Measurements from ENCODE around the gene ADAMTS2.

ADAMTS2 gene

GRCh38 chr5:179311091-179311470 lies 34.2 kb downstream of the ADAMTS2 start:
- no peak for DNase-seq (ENCODE audit: low read depth, low spot score)

GRCh38 chr5:179310439-179311090 lies 34.7 kb downstream of the ADAMTS2 start:
- DNase-seq (ENCODE audit: low read depth, low spot score), result no peak

GRCh38 chr5:179309751-179310320 lies 35.4 kb downstream of the ADAMTS2 start:
- no peak for DNase-seq (ENCODE audit: low read depth, low spot score)

GRCh38 chr5:179309383-179309670 lies 35.9 kb downstream of the ADAMTS2 start:
- DNase-seq (ENCODE audit: low read depth, low spot score), result no peak

GRCh38 chr5:179308563-179309382 lies 36.5 kb downstream of the ADAMTS2 start:
- DNase-seq (ENCODE audit: low read depth, low spot score), result no peak

- DNase-seq (ENCODE audit: low read depth, low spot score), result no peak
Observed at GRCh38 chr5:179307931-179308471, 37.3 kb downstream of the ADAMTS2 start.

- DNase-seq (ENCODE audit: low read depth, low spot score), result no peak
Observed at GRCh38 chr5:179307013-179307800, 38.1 kb downstream of the ADAMTS2 start.

- no peak for DNase-seq (ENCODE audit: low read depth, low spot score)
Observed at GRCh38 chr5:179306191-179307012, 38.9 kb downstream of the ADAMTS2 start.

- no peak for DNase-seq (ENCODE audit: low read depth, low spot score)
Observed at GRCh38 chr5:179304871-179305270, 40.4 kb downstream of the ADAMTS2 start.

- no peak for DNase-seq (ENCODE audit: low read depth, low spot score)
Observed at GRCh38 chr5:179304466-179304865, 40.8 kb downstream of the ADAMTS2 start.

- DNase-seq (ENCODE audit: low read depth, low spot score), result no peak
Observed at GRCh38 chr5:179303451-179304200, 41.6 kb downstream of the ADAMTS2 start.

- no peak for DNase-seq (ENCODE audit: low read depth, low spot score)
Observed at GRCh38 chr5:179302499-179303185, 42.6 kb downstream of the ADAMTS2 start.

GRCh38 chr5:179301796-179302195 lies 43.5 kb downstream of the ADAMTS2 start:
- no peak for DNase-seq (ENCODE audit: low read depth, low spot score)

- DNase-seq (ENCODE audit: low read depth, low spot score), result no peak
Observed at GRCh38 chr5:179301376-179301775, 43.9 kb downstream of the ADAMTS2 start.

- no peak for DNase-seq (ENCODE audit: low read depth, low spot score)
Observed at GRCh38 chr5:179300581-179301180, 44.6 kb downstream of the ADAMTS2 start.

GRCh38 chr5:179298181-179298993 lies 46.9 kb downstream of the ADAMTS2 start:
- no peak for DNase-seq (ENCODE audit: low read depth, low spot score)

GRCh38 chr5:179297486-179298180 lies 47.6 kb downstream of the ADAMTS2 start:
- DNase-seq (ENCODE audit: low read depth, low spot score), result no peak

- no peak for DNase-seq (ENCODE audit: low read depth, low spot score)
Observed at GRCh38 chr5:179297026-179297425, 48.2 kb downstream of the ADAMTS2 start.
